GM12864 (cell line): ENCODE results near the gene USH1G.

Experiments
- DNase-seq: peaks from one replicate; pipeline ENCODE4 v3.0.0-alpha.2; 2011; ENCODE audit warnings: low read depth
- H3K4me3 ChIP-seq: 2 replicates; pipeline ENCODE4 v1.5.1; 2011; ENCODE audit warnings: mild to moderate bottlenecking, low read depth, low read length, control low read depth
- TF ChIP-seq, protein P1 (sequence below): IDR thresholded peaks from 2 replicates; pipeline ENCODE4 v1.5.1; 2011; ENCODE audit warnings: low read depth, mild to moderate bottlenecking, moderate library complexity, low read length, control low read depth, inconsistent platforms; ENCODE audit errors: missing control alignments

USH1G gene

DNA sequence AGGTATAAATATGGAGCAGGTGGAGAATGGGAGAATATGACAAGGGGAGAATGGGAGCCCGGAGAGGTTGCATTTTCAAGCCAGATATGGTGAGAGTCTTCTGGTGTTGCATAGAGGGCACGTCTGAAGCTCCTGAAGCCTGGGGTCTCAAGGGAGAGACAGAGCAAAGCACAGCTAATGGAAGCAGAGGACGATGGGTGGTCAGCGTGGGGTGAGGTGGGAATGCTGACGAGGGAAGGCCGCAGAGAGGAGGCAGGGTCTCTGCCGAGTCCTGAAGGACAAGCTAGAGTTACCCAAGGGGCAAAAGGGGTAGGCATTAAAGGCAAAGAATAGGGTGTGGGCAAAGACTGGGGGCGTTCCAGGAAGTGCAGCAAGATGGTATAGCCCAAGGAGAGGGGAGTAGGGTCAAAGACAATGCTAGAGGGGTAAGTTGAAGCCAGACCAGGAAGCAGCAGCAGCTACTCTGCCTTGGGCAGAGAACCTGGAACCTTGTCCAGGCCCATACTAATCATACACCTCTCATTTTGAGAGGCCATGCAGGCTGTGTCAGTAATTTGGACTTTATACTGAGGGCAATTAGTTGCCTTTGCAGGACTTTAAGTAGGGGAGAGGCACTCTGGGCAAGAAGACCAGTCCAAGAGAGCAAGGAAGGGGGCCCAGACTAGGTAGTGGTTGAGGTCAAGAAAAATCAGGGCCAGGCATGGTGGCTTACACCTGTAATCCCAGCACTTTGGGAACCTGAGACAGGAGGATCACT lies 15.3 kb upstream of the USH1G start:
- TF ChIP-seq, protein P1, sequence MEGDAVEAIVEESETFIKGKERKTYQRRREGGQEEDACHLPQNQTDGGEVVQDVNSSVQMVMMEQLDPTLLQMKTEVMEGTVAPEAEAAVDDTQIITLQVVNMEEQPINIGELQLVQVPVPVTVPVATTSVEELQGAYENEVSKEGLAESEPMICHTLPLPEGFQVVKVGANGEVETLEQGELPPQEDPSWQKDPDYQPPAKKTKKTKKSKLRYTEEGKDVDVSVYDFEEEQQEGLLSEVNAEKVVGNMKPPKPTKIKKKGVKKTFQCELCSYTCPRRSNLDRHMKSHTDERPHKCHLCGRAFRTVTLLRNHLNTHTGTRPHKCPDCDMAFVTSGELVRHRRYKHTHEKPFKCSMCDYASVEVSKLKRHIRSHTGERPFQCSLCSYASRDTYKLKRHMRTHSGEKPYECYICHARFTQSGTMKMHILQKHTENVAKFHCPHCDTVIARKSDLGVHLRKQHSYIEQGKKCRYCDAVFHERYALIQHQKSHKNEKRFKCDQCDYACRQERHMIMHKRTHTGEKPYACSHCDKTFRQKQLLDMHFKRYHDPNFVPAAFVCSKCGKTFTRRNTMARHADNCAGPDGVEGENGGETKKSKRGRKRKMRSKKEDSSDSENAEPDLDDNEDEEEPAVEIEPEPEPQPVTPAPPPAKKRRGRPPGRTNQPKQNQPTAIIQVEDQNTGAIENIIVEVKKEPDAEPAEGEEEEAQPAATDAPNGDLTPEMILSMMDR: no peak
- DNase-seq: no peak
- H3K4me3 ChIP-seq: no peak overlapping the region

DNA sequence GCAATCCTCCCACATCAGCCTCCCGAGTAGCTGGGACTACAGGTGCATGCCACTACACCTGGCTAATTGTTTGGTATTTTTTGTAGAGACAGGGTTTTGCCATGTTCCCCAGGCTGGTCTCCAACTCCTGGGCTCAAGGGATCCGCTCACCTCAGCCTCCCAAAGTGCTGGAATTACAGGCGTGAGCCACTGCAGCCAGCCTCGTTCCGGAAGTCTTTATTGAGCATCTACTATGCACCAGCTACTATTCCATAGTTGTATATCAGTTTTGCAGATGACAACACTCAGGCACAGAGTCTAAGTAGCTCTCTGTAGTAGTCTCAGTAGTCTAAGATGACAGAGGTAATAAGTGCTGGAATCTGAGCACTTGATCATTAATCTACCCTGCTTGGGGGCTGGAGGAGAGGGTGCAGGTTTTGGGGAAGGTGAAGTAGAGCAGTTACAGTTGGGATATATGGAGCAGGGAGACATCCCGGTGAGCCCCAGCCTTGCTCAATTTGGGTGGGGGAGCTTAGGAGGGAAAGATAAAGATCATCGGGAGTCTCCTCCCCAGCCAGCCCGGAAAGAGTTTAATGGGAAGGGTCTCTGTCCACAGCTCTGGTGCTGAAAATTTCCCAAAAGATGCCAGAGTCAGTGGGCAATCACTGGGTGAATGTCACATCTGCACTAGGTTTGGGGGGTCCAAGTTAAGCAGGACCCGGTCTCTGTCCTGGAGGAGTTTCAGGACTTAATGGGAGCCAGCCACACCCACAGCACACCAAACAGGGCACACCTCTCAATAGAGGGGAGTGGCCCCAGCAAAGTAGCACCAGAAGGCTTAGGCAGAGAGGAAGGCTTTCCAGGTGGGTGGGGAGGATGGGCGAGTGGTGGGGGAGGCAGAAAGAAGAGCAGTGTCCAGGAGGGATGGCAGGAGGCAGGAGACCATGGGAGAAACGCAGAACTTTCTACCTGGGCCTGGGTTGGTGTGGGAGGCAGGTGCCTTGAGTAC lies 14.3 kb upstream of the USH1G start:
- DNase-seq: no peak
- TF ChIP-seq, protein P1: no peak
- H3K4me3 ChIP-seq: no peak overlapping the region

DNA sequence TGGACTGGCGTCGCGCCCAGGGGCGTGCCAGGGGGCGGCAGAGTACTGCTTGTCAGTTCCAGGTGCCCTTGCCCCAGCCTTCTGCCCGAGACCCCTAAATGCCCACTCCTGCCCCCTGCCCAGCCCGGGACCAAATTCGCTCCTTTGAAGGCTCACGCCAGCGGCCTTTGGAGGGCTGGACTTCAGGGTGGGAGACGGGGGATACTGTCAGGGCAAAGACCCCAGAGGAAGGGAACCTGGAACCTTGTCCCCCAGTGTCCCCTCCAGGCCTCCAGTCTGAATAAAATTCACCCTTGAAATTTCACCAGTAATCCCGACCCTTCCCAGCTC lies 13.4 kb upstream of the USH1G start:
- H3K4me3 ChIP-seq: no peak overlapping the region
- TF ChIP-seq, protein P1: no peak
- DNase-seq: no peak

DNA sequence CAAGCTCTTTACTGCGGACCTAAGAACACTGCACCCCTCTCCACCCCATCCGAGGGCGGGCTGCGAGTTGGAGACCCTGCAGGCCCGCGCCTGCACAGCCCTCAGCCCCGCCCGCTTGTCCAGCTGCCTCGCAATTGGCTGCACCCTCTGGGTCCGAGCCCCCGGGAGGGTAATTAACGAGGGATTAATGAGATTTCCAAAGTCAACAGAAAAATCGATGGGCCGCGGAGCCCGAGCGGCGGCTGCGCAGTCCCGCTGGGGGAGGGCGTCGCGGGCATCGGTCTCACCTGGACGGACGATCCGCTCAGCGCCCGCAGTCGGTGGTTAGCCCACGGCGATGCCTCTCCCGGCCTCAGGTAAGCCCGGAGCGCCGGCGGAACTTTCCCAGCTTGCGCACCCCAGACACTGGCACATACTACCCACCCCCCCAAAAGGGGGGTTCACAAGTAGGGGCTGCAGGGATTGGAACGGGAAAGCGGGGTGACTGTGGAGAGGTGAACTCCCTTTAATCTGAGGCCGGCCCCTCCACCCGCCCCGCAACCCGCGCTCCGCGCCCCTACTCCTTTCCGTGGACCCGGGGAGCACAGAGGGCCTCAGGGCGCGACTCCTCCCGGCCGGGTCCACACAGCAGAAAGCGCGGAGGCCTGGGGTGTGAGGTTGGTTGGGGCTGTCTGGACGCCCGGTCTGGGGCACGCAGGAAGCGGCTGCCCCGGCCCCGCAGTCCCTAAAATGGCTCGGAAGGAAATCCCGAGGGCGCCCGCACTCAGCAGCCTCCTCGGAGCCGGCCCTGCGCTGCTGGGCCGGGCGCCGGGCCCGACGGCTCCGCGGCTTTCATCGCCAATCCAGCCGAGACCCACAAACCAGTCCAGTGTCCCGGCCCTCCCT lies 12.8 kb upstream of the USH1G start, which contains the start of gene OTOP3:
Gene OTOP3 (plus strand): TSS at position 314 of the 885 bp plus-strand sequence. CDS start 24 bp downstream, at position 338.
- no peak within 1 kb of the TSS for H3K4me3 ChIP-seq
- DNase-seq: no peak
- TF ChIP-seq, protein P1: no peak

DNA sequence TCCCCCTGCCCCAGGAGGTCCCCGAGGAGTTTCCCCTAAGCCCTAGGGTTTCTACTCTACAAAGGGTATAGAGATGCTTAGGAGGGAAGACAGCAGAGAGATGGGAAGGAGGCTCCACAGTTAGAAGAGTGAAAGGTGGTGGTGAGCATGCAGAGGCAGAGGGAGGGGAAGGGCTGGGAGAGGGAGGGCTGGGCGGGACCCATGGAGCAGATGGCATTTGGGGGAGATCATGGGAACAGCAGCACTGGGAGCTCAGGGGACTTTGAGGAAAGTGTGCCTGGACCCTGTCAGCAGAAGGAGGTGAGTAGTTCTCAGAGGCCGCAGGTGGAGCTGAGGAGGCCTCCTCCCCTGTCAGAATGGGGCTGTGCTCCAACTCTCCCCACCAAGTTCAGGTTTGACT lies 12.0 kb upstream of the USH1G start:
- TF ChIP-seq, protein P1: no peak
- H3K4me3 ChIP-seq: no peak overlapping the region
- no peak for DNase-seq

DNA sequence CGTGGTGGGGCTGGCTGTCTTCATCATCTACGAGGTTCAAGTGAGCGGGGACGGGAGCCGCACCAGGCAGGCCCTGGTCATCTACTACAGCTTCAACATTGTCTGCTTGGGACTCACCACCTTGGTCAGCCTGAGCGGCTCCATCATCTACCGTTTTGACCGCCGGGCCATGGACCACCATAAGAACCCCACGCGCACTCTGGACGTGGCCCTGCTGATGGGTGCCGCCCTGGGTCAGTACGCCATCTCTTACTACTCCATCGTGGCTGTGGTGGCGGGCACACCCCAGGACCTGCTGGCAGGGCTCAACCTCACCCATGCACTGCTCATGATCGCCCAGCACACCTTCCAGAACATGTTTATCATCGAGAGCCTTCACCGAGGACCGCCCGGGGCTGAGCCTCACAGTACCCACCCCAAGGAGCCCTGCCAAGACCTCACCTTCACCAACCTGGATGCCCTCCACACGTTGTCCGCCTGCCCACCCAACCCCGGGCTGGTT lies 7.5 kb upstream of the USH1G start:
- no peak overlapping the region for H3K4me3 ChIP-seq
- TF ChIP-seq, protein P1: no peak
- no peak for DNase-seq
